Glomerular endothelial cell (primary cell): ENCODE data around the gene FRY. TPM values are rescaled to one million over a fixed set of nuclear protein-coding genes. Genes with fewer than 3 reads are reported as not detected.
A peak's percentile ranks its signal among the peaks of the same experiment; 100 is the strongest.

Experiments
- DNase-seq: peaks from one replicate; pipeline ENCODE4 v3.0.0-alpha.2; 2011; ENCODE audit warnings: low read depth, low spot score; ENCODE audit errors: extremely low read depth
- total RNA-seq: library from RNA; depleted of rRNA; stranded (reverse); fragments of >200 nt; gene quantifications from 2 replicates; pipeline ENCODE4 v1.2.3, GENCODE V29; 2015

Gene FRY
- total RNA-seq, 1 donor from 2014 or later, result 18.2 TPM

DNA sequence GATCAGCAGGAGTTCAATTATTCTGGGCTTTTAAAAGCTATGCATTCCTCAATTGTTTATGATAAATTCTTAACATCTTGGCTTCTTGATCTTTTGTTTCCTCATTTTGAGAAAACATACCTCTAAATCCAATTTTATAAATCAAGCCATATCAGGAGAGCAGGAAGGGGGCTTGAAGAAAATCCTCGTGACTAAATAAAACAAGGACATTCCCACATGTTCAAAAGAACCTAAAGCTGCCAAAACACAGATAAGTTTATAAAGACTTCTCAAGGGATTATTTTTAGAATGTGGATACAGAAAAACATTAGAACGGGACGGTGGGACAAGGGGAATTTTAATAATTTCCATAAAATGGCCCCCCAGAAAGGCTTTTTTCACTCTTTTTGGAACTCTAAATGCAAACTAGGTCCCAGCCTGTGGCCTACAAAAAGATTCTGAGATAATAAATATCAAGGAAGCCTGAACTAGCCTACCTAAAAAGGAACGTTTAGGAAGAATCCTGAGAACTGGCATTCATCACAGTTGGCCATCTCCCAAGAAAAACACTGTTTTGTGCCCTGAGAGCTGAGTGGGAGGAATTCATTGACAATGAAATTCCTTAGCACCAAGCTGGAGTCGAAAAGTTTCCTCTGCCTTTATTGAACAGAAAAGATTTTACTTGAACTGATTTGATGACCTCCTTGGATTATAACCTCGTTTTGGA, 253.5 kb downstream of the FRY start:
- DNase-seq, result peak; percentile 96

DNA sequence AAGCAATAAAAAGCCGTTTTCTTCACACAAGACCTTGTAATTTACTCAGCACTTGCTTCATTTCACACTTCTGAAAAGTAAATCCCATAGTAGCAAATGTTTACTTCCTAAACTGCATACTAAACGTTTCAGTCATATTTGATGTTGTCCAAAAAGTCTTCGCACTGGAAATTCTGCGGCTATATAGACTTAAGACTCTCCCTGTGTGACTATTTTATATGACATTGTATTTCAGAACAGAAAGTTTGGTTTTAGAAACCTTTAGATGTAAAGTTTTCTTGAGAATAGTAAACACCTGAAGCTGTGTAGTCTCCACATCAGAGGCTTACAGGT, 254.0 kb downstream of the FRY start:
- DNase-seq, result no peak

- DNase-seq, result no peak
Observed at GRCh38 chr13:32297206-32297605, 265.6 kb downstream of the FRY start.

DNA sequence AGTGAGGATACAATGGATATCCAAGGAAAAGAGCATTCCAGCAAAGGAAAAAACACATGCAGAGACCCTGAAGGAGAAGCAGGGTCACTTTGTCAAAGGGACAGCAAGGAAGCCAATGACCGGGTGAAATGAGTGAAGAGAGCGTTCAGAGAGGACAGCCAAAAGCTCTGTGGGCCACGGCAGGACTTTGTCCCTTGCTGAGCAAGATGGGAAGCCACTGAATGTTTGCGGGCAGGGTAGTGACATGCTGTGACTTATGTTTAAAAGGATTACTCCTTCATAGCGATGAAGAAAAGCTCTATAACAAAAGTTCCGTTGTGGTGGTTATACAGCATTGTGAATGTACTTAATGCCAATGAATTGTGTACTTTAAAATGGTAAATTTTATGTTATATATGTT, 267.1 kb downstream of the FRY start:
- no peak for DNase-seq

- no peak for DNase-seq
Observed at GRCh38 chr13:32299893-32300292, 268.3 kb downstream of the FRY start.

DNA sequence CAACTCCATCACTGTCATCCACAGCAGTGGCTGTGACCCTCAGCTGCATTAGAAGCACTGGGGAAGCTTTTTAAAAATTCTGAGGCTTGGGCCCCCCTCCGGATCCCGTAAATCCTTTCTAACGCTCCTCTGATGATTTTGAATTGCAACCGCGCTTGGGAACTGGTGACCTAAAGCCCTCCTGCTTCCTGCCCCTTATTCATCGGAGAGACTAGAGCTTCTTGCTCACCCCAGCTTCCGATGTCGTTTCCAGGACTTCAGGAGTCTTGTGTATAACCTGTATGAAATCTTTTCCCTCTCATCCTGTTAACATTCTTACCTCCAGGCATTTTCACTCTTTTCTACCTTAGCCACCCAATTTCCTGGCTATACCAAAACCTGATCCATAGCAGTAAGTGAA, 268.8 kb downstream of the FRY start:
- no peak for DNase-seq

DNA sequence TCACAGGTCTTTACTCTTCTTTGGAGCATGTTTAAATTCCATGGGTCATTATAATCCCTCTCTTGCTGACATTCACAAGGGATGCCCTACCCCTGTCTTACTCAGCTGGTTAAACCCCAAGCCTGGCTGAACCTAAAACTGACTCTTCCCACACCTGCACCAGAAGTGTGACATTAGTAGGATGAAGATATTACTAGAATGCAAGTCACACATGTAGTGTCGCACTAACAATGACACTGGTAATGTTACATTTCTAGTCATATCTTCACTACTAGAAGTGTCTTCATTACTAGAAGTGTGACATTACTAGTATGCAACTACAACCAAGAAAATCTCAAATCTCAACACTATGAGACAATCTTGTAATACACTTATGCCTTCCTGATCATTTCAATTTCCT, 269.3 kb downstream of the FRY start:
- DNase-seq, result no peak

DNA sequence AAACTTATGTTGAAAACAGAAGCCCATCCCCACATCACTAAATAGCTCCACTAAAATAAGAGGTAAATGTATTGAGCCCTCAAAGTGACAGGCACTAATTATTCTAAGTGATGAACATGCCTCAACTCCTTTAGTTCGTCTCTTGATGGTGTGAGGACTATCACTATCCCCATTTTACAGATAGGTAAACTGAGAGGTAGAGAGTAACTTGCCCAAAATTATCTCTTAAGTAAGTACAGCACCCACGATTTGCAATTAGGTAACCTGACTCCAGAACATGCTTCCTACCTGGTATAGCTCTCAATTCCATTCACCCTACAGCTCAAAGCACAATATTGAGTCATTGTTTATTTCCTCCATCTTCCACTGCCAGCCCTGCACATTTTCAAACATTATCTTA, 270.9 kb downstream of the FRY start:
- no peak for DNase-seq

- no peak for DNase-seq
Observed at GRCh38 chr13:32305646-32306045, 274.1 kb downstream of the FRY start.

GRCh38 chr13:32309312-32310133, 277.9 kb downstream of the FRY start:
- DNase-seq, result no peak

DNA sequence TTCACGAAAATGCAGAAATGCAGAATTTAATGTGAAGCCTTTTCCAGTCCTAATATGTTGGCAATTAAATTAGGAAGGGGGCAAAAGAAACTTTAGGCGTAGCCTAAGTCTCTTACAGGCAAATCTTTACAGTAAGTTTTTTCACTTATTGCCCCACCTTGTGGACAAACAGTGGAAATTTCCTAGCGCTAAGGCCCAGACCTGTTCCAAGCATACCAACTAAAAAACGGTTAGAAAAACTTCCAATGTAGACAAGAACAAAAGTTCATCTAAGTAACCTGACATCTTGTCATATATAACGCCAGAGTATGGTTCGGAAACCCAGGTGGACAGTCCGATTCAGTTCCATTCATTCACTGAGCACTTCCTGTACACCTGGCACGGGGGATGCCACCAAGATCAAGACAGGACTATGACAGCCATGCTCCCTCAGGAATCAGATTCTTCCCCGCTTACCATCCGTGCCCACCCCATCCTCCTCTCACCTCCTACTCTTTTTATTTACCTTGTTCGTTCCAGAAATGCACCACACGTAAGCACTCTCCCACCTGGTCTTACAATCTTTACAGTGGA, 278.6 kb downstream of the FRY start:
- DNase-seq, result no peak

DNA sequence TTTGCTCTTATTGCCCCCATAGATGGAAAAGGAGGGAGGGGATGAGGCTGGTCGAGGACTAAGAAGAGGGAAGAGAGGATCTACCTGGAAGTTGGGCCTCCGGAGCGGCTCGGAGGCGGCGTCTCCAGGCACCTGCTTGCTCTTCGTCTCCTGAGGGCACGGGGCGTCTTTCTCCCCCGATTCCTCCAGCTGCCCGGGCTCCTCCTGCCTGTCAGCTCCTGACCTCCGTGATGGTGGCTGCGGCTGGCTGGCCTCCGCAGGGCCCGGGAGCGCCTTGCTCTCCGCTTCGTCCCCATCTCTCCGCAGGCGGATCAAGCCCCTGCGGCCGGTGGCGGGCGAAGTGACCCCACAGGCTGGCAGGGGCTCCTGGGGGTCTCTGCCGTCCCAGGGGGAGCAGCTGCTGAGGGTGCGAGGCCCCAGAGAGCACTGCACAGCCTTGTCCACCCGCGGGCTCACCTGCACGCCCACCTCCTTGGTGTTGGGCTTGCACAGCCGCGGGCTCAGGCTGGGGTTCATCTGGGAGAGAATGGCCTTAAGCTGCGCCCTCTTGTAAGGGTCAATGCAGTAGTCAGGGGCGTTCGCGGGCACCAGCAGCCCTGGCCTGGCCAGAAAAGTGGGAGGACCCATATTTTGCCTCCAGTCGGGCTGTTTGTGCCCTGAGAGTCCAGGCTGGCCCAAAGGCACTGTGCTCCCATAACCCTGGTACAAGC, 279.8 kb downstream of the FRY start:
- DNase-seq, result no peak

- DNase-seq, result no peak
Observed at GRCh38 chr13:32314271-32315237, 283.0 kb downstream of the FRY start.

DNA sequence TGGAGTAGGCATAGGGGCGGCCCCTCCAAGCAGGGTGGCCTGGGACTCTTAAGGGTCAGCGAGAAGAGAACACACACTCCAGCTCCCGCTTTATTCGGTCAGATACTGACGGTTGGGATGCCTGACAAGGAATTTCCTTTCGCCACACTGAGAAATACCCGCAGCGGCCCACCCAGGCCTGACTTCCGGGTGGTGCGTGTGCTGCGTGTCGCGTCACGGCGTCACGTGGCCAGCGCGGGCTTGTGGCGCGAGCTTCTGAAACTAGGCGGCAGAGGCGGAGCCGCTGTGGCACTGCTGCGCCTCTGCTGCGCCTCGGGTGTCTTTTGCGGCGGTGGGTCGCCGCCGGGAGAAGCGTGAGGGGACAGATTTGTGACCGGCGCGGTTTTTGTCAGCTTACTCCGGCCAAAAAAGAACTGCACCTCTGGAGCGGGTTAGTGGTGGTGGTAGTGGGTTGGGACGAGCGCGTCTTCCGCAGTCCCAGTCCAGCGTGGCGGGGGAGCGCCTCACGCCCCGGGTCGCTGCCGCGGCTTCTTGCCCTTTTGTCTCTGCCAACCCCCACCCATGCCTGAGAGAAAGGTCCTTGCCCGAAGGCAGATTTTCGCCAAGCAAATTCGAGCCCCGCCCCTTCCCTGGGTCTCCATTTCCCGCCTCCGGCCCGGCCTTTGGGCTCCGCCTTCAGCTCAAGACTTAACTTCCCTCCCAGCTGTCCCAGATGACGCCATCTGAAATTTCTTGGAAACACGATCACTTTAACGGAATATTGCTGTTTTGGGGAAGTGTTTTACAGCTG, 283.9 kb downstream of the FRY start, which contains the start of the genes BRCA2 and ZAR1L:
Gene BRCA2, plus strand, starts transcription at position 271 of the 790 bp plus-strand sequence. CDS start 953 bp downstream, outside the sequence.
Gene ZAR1L, minus strand, starts transcription at position 126 of the 790 bp plus-strand sequence. CDS start 3,438 bp downstream, outside the sequence.
- no peak for DNase-seq

DNA sequence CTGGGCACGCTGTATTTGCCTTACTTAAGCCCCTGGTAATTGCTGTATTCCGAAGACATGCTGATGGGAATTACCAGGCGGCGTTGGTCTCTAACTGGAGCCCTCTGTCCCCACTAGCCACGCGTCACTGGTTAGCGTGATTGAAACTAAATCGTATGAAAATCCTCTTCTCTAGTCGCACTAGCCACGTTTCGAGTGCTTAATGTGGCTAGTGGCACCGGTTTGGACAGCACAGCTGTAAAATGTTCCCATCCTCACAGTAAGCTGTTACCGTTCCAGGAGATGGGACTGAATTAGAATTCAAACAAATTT, 284.4 kb downstream of the FRY start:
- DNase-seq, result peak; percentile 45

DNA sequence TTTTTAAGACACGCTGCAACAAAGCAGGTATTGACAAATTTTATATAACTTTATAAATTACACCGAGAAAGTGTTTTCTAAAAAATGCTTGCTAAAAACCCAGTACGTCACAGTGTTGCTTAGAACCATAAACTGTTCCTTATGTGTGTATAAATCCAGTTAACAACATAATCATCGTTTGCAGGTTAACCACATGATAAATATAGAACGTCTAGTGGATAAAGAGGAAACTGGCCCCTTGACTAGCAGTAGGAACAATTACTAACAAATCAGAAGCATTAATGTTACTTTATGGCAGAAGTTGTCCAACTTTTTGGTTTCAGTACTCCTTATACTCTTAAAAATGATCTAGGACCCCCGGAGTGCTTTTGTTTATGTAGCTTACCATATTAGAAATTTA, 284.9 kb downstream of the FRY start:
- no peak for DNase-seq

- DNase-seq, result no peak
Observed at GRCh38 chr13:32317716-32318465, 286.3 kb downstream of the FRY start.

DNA sequence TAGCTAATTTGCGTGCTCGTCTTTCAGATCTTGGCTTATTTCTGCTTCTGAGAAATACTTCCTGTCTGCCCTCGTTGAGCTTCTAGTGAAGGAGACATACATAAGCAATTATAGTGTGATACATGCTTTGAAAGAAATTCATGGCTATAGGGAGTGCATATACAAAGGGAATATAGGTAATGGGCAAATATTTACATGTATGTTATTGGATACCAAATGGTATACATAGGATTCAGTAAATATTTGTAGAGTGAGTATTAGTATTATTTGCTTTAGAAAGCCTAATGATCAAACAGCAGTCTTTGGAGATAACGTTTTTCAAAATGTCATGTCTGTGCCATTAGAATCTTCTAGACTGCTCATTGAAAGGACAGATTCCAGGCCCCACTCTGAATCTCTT, 289.0 kb downstream of the FRY start:
- DNase-seq, result no peak

DNA sequence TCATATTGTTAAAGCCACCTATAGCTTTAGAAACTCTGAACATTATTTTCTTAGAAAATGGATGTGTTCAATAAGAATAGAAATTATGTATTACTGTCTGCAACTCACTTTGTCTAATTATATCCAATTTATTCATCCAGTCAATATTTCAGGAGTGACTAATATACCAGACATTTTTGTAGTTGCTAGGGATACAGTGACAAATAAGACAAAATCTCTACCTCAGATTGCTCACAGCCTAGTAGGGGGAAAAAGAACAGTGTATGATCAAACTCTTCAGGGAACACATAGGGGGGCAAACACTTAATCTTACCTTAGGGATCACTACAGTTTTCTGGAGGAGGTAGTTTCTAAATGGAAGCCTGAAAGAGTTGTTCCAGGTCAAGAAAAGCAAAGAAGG, 292.3 kb downstream of the FRY start:
- DNase-seq, result no peak
